ENCODE measurements around the gene ETS2.

The ETS2 gene

GRCh38 chr21:38780879-38781278, 24.9 kb upstream of the ETS2 start:
- Histone ChIP-seq H4K20me1 (ENCODE audit: insufficient read depth, low read length) (no peaks in the 10 kb centered on the region), H3K4me3 (ENCODE audit: low read length) (no peak overlapping the region), H3K27ac (ENCODE audit: low read length) (no peak overlapping the region), H3K9me3 (ENCODE audit: insufficient read depth, low read length) (peaks cover 11% of the 10 kb centered on the region; the same call in 1 of the 2 replicates), H3K4me2 (ENCODE audit: low read length) (no peak overlapping the region), H3K36me3 (replicated peaks; ENCODE audit: low read depth, low read length) (no peaks in the 10 kb centered on the region), H3K9ac (ENCODE audit: low read length) (no peak overlapping the region), H3K79me2 (ENCODE audit: low read length) (no peaks in the 10 kb centered on the region), H3K27me3 (ENCODE audit: low read depth, low read length) (peaks cover 12% of the 10 kb centered on the region), H2AFZ (ENCODE audit: low read depth, low read length) (no peak overlapping the region), H3K4me1 (ENCODE audit: low read length) (peaks cover 5% of the 10 kb centered on the region; the same call in 1 of the 2 replicates)
- TF ChIP-seq, protein P1, sequence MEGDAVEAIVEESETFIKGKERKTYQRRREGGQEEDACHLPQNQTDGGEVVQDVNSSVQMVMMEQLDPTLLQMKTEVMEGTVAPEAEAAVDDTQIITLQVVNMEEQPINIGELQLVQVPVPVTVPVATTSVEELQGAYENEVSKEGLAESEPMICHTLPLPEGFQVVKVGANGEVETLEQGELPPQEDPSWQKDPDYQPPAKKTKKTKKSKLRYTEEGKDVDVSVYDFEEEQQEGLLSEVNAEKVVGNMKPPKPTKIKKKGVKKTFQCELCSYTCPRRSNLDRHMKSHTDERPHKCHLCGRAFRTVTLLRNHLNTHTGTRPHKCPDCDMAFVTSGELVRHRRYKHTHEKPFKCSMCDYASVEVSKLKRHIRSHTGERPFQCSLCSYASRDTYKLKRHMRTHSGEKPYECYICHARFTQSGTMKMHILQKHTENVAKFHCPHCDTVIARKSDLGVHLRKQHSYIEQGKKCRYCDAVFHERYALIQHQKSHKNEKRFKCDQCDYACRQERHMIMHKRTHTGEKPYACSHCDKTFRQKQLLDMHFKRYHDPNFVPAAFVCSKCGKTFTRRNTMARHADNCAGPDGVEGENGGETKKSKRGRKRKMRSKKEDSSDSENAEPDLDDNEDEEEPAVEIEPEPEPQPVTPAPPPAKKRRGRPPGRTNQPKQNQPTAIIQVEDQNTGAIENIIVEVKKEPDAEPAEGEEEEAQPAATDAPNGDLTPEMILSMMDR (IDR thresholded peaks at IDR 0.05; ENCODE audit: low read depth, low read length) = no peak
- no peak for TF ChIP-seq EZH2phosphoT487 (IDR thresholded peaks at IDR 0.05; ENCODE audit: low read depth)

- Histone ChIP-seq H3K4me3 (ENCODE audit: low read length) (no peak overlapping the region), H3K27ac (ENCODE audit: low read length) (no peak overlapping the region), H3K27me3 (ENCODE audit: low read depth, low read length) (no peaks in the 10 kb centered on the region), H3K79me2 (ENCODE audit: low read length) (no peaks in the 10 kb centered on the region), H3K4me1 (ENCODE audit: low read length) (peaks cover 4% of the 10 kb centered on the region; the same call in 1 of the 2 replicates), H3K4me2 (ENCODE audit: low read length) (no peak overlapping the region), H2AFZ (ENCODE audit: low read depth, low read length) (no peak overlapping the region), H3K36me3 (replicated peaks; ENCODE audit: low read depth, low read length) (no peaks in the 10 kb centered on the region), H3K9me3 (ENCODE audit: insufficient read depth, low read length) (peaks cover 6% of the 10 kb centered on the region; the same call in 1 of the 2 replicates), H4K20me1 (ENCODE audit: insufficient read depth, low read length) (no peaks in the 10 kb centered on the region), H3K9ac (ENCODE audit: low read length) (no peak overlapping the region)
- no peak for TF ChIP-seq EZH2phosphoT487 (IDR thresholded peaks at IDR 0.05; ENCODE audit: low read depth)
- TF ChIP-seq, protein P1 (IDR thresholded peaks at IDR 0.05; ENCODE audit: low read depth, low read length) = no peak
Observed at GRCh38 chr21:38784458-38785266, 21.1 kb upstream of the ETS2 start.

GRCh38 chr21:38785483-38785882, 20.2 kb upstream of the ETS2 start:
- no peak overlapping the region for H3K4me3 ChIP-seq (ENCODE audit: low read length)
- H2AFZ ChIP-seq (ENCODE audit: low read depth, low read length) = no peak overlapping the region
- no peaks in the 10 kb centered on the region for H4K20me1 ChIP-seq (ENCODE audit: insufficient read depth, low read length)
- H3K4me1 ChIP-seq (ENCODE audit: low read length) = peaks cover 4% of the 10 kb centered on the region; the same call in 1 of the 2 replicates
- no peaks in the 10 kb centered on the region for H3K79me2 ChIP-seq (ENCODE audit: low read length)
- H3K4me2 ChIP-seq (ENCODE audit: low read length) = no peak overlapping the region
- no peak for TF ChIP-seq EZH2phosphoT487 (IDR thresholded peaks at IDR 0.05; ENCODE audit: low read depth)
- TF ChIP-seq, protein P1 (IDR thresholded peaks at IDR 0.05; ENCODE audit: low read depth, low read length) = no peak
- H3K9me3 ChIP-seq (ENCODE audit: insufficient read depth, low read length) = peaks cover 6% of the 10 kb centered on the region; the same call in 1 of the 2 replicates
- H3K36me3 ChIP-seq (replicated peaks; ENCODE audit: low read depth, low read length) = no peaks in the 10 kb centered on the region
- no peak overlapping the region for H3K27ac ChIP-seq (ENCODE audit: low read length)
- no peak overlapping the region for H3K9ac ChIP-seq (ENCODE audit: low read length)
- H3K27me3 ChIP-seq (ENCODE audit: low read depth, low read length) = no peaks in the 10 kb centered on the region

- no peak overlapping the region for H3K4me3 ChIP-seq (ENCODE audit: low read length)
- H2AFZ ChIP-seq (ENCODE audit: low read depth, low read length) = no peak overlapping the region
- H3K27me3 ChIP-seq (ENCODE audit: low read depth, low read length) = no peaks in the 10 kb centered on the region
- H3K9me3 ChIP-seq (ENCODE audit: insufficient read depth, low read length) = peaks cover 4% of the 10 kb centered on the region; the same call in 1 of the 2 replicates
- peaks cover 4% of the 10 kb centered on the region; the same call in 1 of the 2 replicates for H3K4me1 ChIP-seq (ENCODE audit: low read length)
- no peak overlapping the region for H3K9ac ChIP-seq (ENCODE audit: low read length)
- no peaks in the 10 kb centered on the region for H3K36me3 ChIP-seq (replicated peaks; ENCODE audit: low read depth, low read length)
- no peaks in the 10 kb centered on the region for H4K20me1 ChIP-seq (ENCODE audit: insufficient read depth, low read length)
- no peak for TF ChIP-seq EZH2phosphoT487 (IDR thresholded peaks at IDR 0.05; ENCODE audit: low read depth)
- TF ChIP-seq, protein P1 (IDR thresholded peaks at IDR 0.05; ENCODE audit: low read depth, low read length) = no peak
- no peak overlapping the region for H3K4me2 ChIP-seq (ENCODE audit: low read length)
- H3K27ac ChIP-seq (ENCODE audit: low read length) = no peak overlapping the region
- no peaks in the 10 kb centered on the region for H3K79me2 ChIP-seq (ENCODE audit: low read length)
Observed at GRCh38 chr21:38787016-38787415, 18.7 kb upstream of the ETS2 start.
